ACC112 (cell line): ENCODE results near the gene HLF.
A peak's percentile ranks its signal among the peaks of the same experiment; 100 is the strongest.

ENCODE experiments used
- H2AFZ ChIP-seq: fragments of 200-600 bp; sonication (generic); one replicate; pipeline ENCODE4 v1.6.0; 2017; ENCODE audit warnings: antibody characterized with exemption, low read length; ENCODE audit not compliant: unreplicated experiment
- H3K27ac ChIP-seq: fragments of 200-600 bp; sonication (generic); 2 replicates; pipeline ENCODE4 v1.5.1; 2014; ENCODE audit warnings: low read depth, mild to moderate bottlenecking, antibody characterized with exemption, low read length, moderate library complexity
- H3K27me3 ChIP-seq: fragments of 200-600 bp; sonication (generic); 2 replicates; pipeline ENCODE4 v1.6.1; 2014; ENCODE audit warnings: mild to moderate bottlenecking, antibody characterized with exemption, low read length, moderate library complexity, mixed read lengths; ENCODE audit not compliant: insufficient read depth
- H3K36me3 ChIP-seq: fragments of 200-600 bp; sonication (generic); 2 replicates; pipeline ENCODE4 v1.6.1; 2016; ENCODE audit warnings: mild to moderate bottlenecking, antibody characterized with exemption, low read length, moderate library complexity, mixed read lengths; ENCODE audit not compliant: insufficient read depth
- H3K4me1 ChIP-seq: fragments of 200-600 bp; sonication (generic); one replicate; pipeline ENCODE4 v1.6.1; 2016; ENCODE audit warnings: low read length, mixed read lengths; ENCODE audit not compliant: insufficient read depth, unreplicated experiment, control insufficient read depth
- H3K4me3 ChIP-seq: fragments of 200-600 bp; sonication (generic); 2 replicates; pipeline ENCODE4 v1.5.1; 2014; ENCODE audit warnings: mild to moderate bottlenecking, low read depth, low read length
- H3K79me2 ChIP-seq: fragments of 200-600 bp; sonication (generic); one replicate; pipeline ENCODE4 v1.6.0; 2016; ENCODE audit warnings: low read length; ENCODE audit not compliant: control insufficient read depth, unreplicated experiment, insufficient read depth

HLF gene

GRCh38 chr17:55267777-55268648 is 3.3 kb downstream of the HLF start:
- Histone ChIP-seq H2AFZ (no peak overlapping the region), H3K27me3 (peaks cover 62% of the 10 kb centered on the region), H3K4me3 (no peak overlapping the region), H3K4me1 (peaks cover 5% of the 10 kb centered on the region), H3K79me2 (no peaks in the 10 kb centered on the region), H3K27ac (no peak overlapping the region), H3K36me3 (no peaks in the 10 kb centered on the region)

- H2AFZ ChIP-seq, result no peak overlapping the region
- H3K27me3 ChIP-seq, result peaks cover 53% of the 10 kb centered on the region
- H3K79me2 ChIP-seq, result no peaks in the 10 kb centered on the region
- H3K4me3 ChIP-seq, result no peak overlapping the region
- no peak overlapping the region for H3K27ac ChIP-seq
- H3K36me3 ChIP-seq, result no peaks in the 10 kb centered on the region
- H3K4me1 ChIP-seq, result peaks cover 13% of the 10 kb centered on the region
These were observed 4.1 kb downstream of the HLF start for GRCh38 chr17:55268649-55269480.

- peaks cover 23% of the 10 kb centered on the region for H3K4me1 ChIP-seq
These were observed 5.1 kb downstream of the HLF start for GRCh38 chr17:55269894-55270293.

GRCh38 chr17:55271223-55271571 is 6.4 kb downstream of the HLF start:
- Histone ChIP-seq H3K4me1 (peaks cover 22% of the 10 kb centered on the region), H3K79me2 (no peaks in the 10 kb centered on the region), H3K27me3 (peaks cover 35% of the 10 kb centered on the region), H3K27ac (no peak overlapping the region), H3K36me3 (no peaks in the 10 kb centered on the region), H2AFZ (no peak overlapping the region), H3K4me3 (no peak overlapping the region)

More at GRCh38 chr17:55269894-55270293, 5.1 kb downstream of the HLF start:
- no peaks in the 10 kb centered on the region for H3K79me2 ChIP-seq
- H3K27ac ChIP-seq, result no peak overlapping the region
- no peak overlapping the region for H3K4me3 ChIP-seq
- no peaks in the 10 kb centered on the region for H3K36me3 ChIP-seq
- H3K27me3 ChIP-seq, result peaks cover 45% of the 10 kb centered on the region
- no peak overlapping the region for H2AFZ ChIP-seq

- H3K27me3 ChIP-seq, result peaks cover 26% of the 10 kb centered on the region
- H3K4me3 ChIP-seq, result no peak overlapping the region
- H2AFZ ChIP-seq, result no peak overlapping the region
- H3K36me3 ChIP-seq, result no peaks in the 10 kb centered on the region
- H3K27ac ChIP-seq, result no peak overlapping the region
- peaks cover 32% of the 10 kb centered on the region for H3K4me1 ChIP-seq
- H3K79me2 ChIP-seq, result no peaks in the 10 kb centered on the region
These were observed 7.4 kb downstream of the HLF start for GRCh38 chr17:55271958-55272710.

GRCh38 chr17:55272711-55273578 is 8.2 kb downstream of the HLF start:
- Histone ChIP-seq H3K27ac (no peak overlapping the region; the same call in 1 of the 2 replicates), H3K4me1 (peaks cover 33% of the 10 kb centered on the region), H2AFZ (peak overlapping the region; percentile 75), H3K79me2 (no peaks in the 10 kb centered on the region), H3K36me3 (no peaks in the 10 kb centered on the region), H3K4me3 (no peak overlapping the region; the same call in 1 of the 2 replicates), H3K27me3 (peaks cover 18% of the 10 kb centered on the region)

- no peaks in the 10 kb centered on the region for H3K79me2 ChIP-seq
- H3K27ac ChIP-seq, result no peak overlapping the region; the same call in 1 of the 2 replicates
- H3K27me3 ChIP-seq, result peaks cover 11% of the 10 kb centered on the region
- peak overlapping the region; percentile 42; the same call in 1 of the 2 replicates for H3K4me3 ChIP-seq
- H2AFZ ChIP-seq, result peak overlapping the region; percentile 75
- H3K4me1 ChIP-seq, result peaks cover 33% of the 10 kb centered on the region
- H3K36me3 ChIP-seq, result no peaks in the 10 kb centered on the region
These were observed 9.0 kb downstream of the HLF start for GRCh38 chr17:55273579-55274354.

GRCh38 chr17:55274355-55275255 is 9.8 kb downstream of the HLF start:
- no peaks in the 10 kb centered on the region for H3K79me2 ChIP-seq
- peaks cover 2% of the 10 kb centered on the region for H3K27me3 ChIP-seq
- no peak overlapping the region for H2AFZ ChIP-seq
- no peak overlapping the region for H3K27ac ChIP-seq
- H3K4me3 ChIP-seq, result no peak overlapping the region
- H3K36me3 ChIP-seq, result no peaks in the 10 kb centered on the region
- H3K4me1 ChIP-seq, result peaks cover 33% of the 10 kb centered on the region
